ENCODE measurements around the gene HPCAL1. TPM values are rescaled to one million over a fixed set of nuclear protein-coding genes. Genes with fewer than 3 reads are reported as not detected.

The HPCAL1 gene
- polyA plus RNA-seq, 3 donors, result 82.1 to 99.5 (median 98.0) TPM

GRCh38 chr2:10277293-10278028 lies 25.2 kb upstream of the HPCAL1 start:
- H3K27me3 ChIP-seq (ENCODE audit: control insufficient read depth in 2 of 2, insufficient read depth in 2 of 2, low read length in 2 of 2), result no peaks in the 10 kb centered on the region
- no peak overlapping the region for H3K4me3 Mint-ChIP-seq
- no peaks in the 10 kb centered on the region for H4K20me1 ChIP-seq (ENCODE audit: insufficient read depth, low read length)
- H3K9me3 ChIP-seq (replicated peaks in 1 of 2; ENCODE audit: control insufficient read depth in 1 of 2, insufficient read depth in 1 of 2, low read length in 2 of 2), result no peaks in the 10 kb centered on the region
- intact Hi-C loops (cut with micrococcal nuclease), result loop anchor here in 1 of 2 donors (10.0 kb wide), 1 partner anchor 153 kb away; the partner anchor contains the start of gene RRM2
- H3K27ac ChIP-seq (ENCODE audit: low read depth in 1 of 2, low read length in 2 of 2), result peak overlapping the region; percentile 91 to 95
- peaks cover 0 to 3% of the 10 kb centered on the region in 2 donors for H3K36me3 Mint-ChIP-seq
- peaks cover 40% of the 10 kb centered on the region for H3K4me1 Mint-ChIP-seq
- peak overlapping the region; percentile 46 for H3K9ac ChIP-seq (ENCODE audit: insufficient read depth, low read length, poor library complexity, severe bottlenecking)
- TF ChIP-seq, protein P1, sequence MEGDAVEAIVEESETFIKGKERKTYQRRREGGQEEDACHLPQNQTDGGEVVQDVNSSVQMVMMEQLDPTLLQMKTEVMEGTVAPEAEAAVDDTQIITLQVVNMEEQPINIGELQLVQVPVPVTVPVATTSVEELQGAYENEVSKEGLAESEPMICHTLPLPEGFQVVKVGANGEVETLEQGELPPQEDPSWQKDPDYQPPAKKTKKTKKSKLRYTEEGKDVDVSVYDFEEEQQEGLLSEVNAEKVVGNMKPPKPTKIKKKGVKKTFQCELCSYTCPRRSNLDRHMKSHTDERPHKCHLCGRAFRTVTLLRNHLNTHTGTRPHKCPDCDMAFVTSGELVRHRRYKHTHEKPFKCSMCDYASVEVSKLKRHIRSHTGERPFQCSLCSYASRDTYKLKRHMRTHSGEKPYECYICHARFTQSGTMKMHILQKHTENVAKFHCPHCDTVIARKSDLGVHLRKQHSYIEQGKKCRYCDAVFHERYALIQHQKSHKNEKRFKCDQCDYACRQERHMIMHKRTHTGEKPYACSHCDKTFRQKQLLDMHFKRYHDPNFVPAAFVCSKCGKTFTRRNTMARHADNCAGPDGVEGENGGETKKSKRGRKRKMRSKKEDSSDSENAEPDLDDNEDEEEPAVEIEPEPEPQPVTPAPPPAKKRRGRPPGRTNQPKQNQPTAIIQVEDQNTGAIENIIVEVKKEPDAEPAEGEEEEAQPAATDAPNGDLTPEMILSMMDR (IDR thresholded peaks at IDR 0.05), result no peak
- H3K4me3 ChIP-seq (replicated peaks in 1 of 3; ENCODE audit: low read depth in 2 of 3, low read length in 3 of 3), result peak overlapping the region in 1 of 3 experiments; percentile 29
- peaks cover 35 to 39% of the 10 kb centered on the region in 2 donors for H3K4me1 ChIP-seq (ENCODE audit: control insufficient read depth in 1 of 2, insufficient read depth in 2 of 2, low read length in 2 of 2)
- DNase-seq, result no peak
- peaks cover 0 to 3% (median 2%) of the 10 kb centered on the region in 3 donors for H3K27me3 Mint-ChIP-seq (ENCODE audit: low read depth in 3 of 3)
- H3K79me2 ChIP-seq (ENCODE audit: insufficient read depth, low read length), result no peaks in the 10 kb centered on the region
- no peaks in the 10 kb centered on the region for H3K36me3 ChIP-seq (replicated peaks in 1 of 2; ENCODE audit: control insufficient read depth in 1 of 2, insufficient read depth in 2 of 2, low read length in 2 of 2)
- peaks cover 0 to 4% (median 0%) of the 10 kb centered on the region in 7 donors for H3K9me3 Mint-ChIP-seq
- H2AFZ ChIP-seq (ENCODE audit: insufficient read depth, low read depth, low read length, poor library complexity, severe bottlenecking), result peak overlapping the region; percentile 54
- 96% methylated on average over 24 of the region's 26 CpGs for WGBS (ENCODE audit: insufficient coverage)
- H3K4me2 ChIP-seq (replicated peaks; ENCODE audit: extremely low read depth, low read length, poor library complexity, severe bottlenecking), result no peak overlapping the region
- H3K27ac Mint-ChIP-seq, result peak overlapping the region; percentile 93 to 97 (median 96)

- H3K4me3 Mint-ChIP-seq, result peak overlapping the region; percentile 42 to 76
- peaks cover 43 to 46% of the 10 kb centered on the region in 2 donors for H3K4me1 ChIP-seq (ENCODE audit: control insufficient read depth in 1 of 2, insufficient read depth in 2 of 2, low read length in 2 of 2)
- peak overlapping the region; percentile 93 to 97 (median 96) for H3K27ac Mint-ChIP-seq
- peak overlapping the region; percentile 91 to 95 for H3K27ac ChIP-seq (ENCODE audit: low read depth in 1 of 2, low read length in 2 of 2)
- H3K36me3 ChIP-seq (replicated peaks in 1 of 2; ENCODE audit: control insufficient read depth in 1 of 2, insufficient read depth in 2 of 2, low read length in 2 of 2), result no peaks in the 10 kb centered on the region
- H3K9me3 Mint-ChIP-seq, result peaks cover 0 to 4% (median 0%) of the 10 kb centered on the region in 7 donors
- H3K4me2 ChIP-seq (replicated peaks; ENCODE audit: extremely low read depth, low read length, poor library complexity, severe bottlenecking), result peak overlapping the region; percentile 51
- H3K4me1 Mint-ChIP-seq, result peaks cover 47% of the 10 kb centered on the region
- no peaks in the 10 kb centered on the region for H3K9me3 ChIP-seq (replicated peaks in 1 of 2; ENCODE audit: control insufficient read depth in 1 of 2, insufficient read depth in 1 of 2, low read length in 2 of 2)
- no peaks in the 10 kb centered on the region for H3K79me2 ChIP-seq (ENCODE audit: insufficient read depth, low read length)
- H2AFZ ChIP-seq (ENCODE audit: insufficient read depth, low read depth, low read length, poor library complexity, severe bottlenecking), result peak overlapping the region; percentile 54
- H3K36me3 Mint-ChIP-seq, result peaks cover 0 to 4% of the 10 kb centered on the region in 2 donors
- peak overlapping the region; percentile 46 for H3K9ac ChIP-seq (ENCODE audit: insufficient read depth, low read length, poor library complexity, severe bottlenecking)
- DNase-seq, result peak; percentile 95 to 97 (median 95)
- peaks cover 0 to 3% (median 2%) of the 10 kb centered on the region in 3 donors for H3K27me3 Mint-ChIP-seq (ENCODE audit: low read depth in 3 of 3)
- peak overlapping the region in 1 of 3 experiments; percentile 29 for H3K4me3 ChIP-seq (replicated peaks in 1 of 3; ENCODE audit: low read depth in 2 of 3, low read length in 3 of 3)
- no peaks in the 10 kb centered on the region for H4K20me1 ChIP-seq (ENCODE audit: insufficient read depth, low read length)
- intact Hi-C loops (cut with micrococcal nuclease), result loop anchor here in 1 of 2 donors (10.0 kb wide), 1 partner anchor 153 kb away; the partner anchor contains the start of gene RRM2
- H3K27me3 ChIP-seq (ENCODE audit: control insufficient read depth in 2 of 2, insufficient read depth in 2 of 2, low read length in 2 of 2), result no peaks in the 10 kb centered on the region
- TF ChIP-seq, protein P1 (IDR thresholded peaks at IDR 0.05), result no peak
- 46% methylated on average over 14 of the region's 19 CpGs for WGBS (ENCODE audit: insufficient coverage)
Observed at GRCh38 chr2:10278029-10278762, 24.5 kb upstream of the HPCAL1 start.
